WERI-Rb-1 (cell line): Measurements from ENCODE around the gene TPT1.

Source experiments
- DNase-seq: peaks from one replicate; pipeline ENCODE4 v3.0.0-alpha.2; 2020
- H3K27ac ChIP-seq: fragments of 250-450 bp; sonication (Bioruptor Pico); 2 replicates; pipeline ENCODE4 v1.5.1; 2020; ENCODE audit warnings: mild to moderate bottlenecking, moderate library complexity
- H3K27me3 ChIP-seq: fragments of 250-450 bp; sonication (Bioruptor Pico); 2 replicates; pipeline ENCODE4 v1.5.1; 2021; ENCODE audit warnings: mild to moderate bottlenecking, low read depth, moderate library complexity; ENCODE audit not compliant: insufficient read depth, severe bottlenecking
- H3K36me3 ChIP-seq: fragments of 250-450 bp; sonication (Bioruptor Pico); 2 replicates; pipeline ENCODE4 v1.5.1; 2020; ENCODE audit warnings: mild to moderate bottlenecking, moderate library complexity
- H3K4me3 ChIP-seq: 2 replicates; pipeline ENCODE4 v1.5.1; 2011; ENCODE audit warnings: low read depth, mild to moderate bottlenecking, control low read depth, low read length
- H3K9me3 ChIP-seq: fragments of 250-450 bp; sonication (Bioruptor Pico); 2 replicates; pipeline ENCODE4 v1.5.1; 2021; ENCODE audit warnings: mild to moderate bottlenecking, moderate library complexity; ENCODE audit not compliant: severe bottlenecking
- TF ChIP-seq, protein P1 (sequence below): IDR thresholded peaks from 2 replicates; pipeline ENCODE4 v1.5.1; 2011; ENCODE audit warnings: low read depth, mild to moderate bottlenecking, control low read depth, inconsistent platforms, low read length

TPT1 gene

GRCh38 chr13:45315520-45316167 is 25.3 kb downstream of the TPT1 start:
- DNase-seq = no peak
- Histone ChIP-seq H3K4me3 (no peak overlapping the region), H3K27ac (no peak overlapping the region), H3K27me3 (no peaks in the 10 kb centered on the region), H3K36me3 (no peaks in the 10 kb centered on the region), H3K9me3 (no peaks in the 10 kb centered on the region)
- TF ChIP-seq, protein P1, sequence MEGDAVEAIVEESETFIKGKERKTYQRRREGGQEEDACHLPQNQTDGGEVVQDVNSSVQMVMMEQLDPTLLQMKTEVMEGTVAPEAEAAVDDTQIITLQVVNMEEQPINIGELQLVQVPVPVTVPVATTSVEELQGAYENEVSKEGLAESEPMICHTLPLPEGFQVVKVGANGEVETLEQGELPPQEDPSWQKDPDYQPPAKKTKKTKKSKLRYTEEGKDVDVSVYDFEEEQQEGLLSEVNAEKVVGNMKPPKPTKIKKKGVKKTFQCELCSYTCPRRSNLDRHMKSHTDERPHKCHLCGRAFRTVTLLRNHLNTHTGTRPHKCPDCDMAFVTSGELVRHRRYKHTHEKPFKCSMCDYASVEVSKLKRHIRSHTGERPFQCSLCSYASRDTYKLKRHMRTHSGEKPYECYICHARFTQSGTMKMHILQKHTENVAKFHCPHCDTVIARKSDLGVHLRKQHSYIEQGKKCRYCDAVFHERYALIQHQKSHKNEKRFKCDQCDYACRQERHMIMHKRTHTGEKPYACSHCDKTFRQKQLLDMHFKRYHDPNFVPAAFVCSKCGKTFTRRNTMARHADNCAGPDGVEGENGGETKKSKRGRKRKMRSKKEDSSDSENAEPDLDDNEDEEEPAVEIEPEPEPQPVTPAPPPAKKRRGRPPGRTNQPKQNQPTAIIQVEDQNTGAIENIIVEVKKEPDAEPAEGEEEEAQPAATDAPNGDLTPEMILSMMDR = no peak

DNA sequence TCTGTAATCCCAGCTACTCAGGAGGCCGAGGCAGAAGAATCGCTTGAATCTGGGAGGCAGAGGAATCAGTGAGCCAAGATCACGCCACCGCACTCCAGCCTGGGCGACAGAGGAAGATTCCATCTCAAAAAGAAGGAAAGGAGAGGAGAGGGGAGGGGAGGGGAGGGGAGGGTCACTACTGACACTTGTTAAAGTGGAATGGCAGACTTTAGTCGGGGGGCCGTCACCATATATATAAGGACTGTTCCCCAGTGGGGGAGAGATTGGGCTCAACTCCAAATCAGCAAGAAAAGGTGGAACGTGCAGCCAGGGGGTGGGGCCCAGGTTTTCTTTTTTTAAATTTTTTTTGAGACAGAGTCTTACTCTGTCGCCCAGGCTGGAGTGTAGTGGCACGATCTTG is 26.2 kb downstream of the TPT1 start:
- Histone ChIP-seq H3K4me3 (no peak overlapping the region), H3K27me3 (no peaks in the 10 kb centered on the region), H3K9me3 (no peaks in the 10 kb centered on the region), H3K27ac (no peak overlapping the region), H3K36me3 (no peaks in the 10 kb centered on the region)
- DNase-seq = no peak
- TF ChIP-seq, protein P1 = no peak

DNA sequence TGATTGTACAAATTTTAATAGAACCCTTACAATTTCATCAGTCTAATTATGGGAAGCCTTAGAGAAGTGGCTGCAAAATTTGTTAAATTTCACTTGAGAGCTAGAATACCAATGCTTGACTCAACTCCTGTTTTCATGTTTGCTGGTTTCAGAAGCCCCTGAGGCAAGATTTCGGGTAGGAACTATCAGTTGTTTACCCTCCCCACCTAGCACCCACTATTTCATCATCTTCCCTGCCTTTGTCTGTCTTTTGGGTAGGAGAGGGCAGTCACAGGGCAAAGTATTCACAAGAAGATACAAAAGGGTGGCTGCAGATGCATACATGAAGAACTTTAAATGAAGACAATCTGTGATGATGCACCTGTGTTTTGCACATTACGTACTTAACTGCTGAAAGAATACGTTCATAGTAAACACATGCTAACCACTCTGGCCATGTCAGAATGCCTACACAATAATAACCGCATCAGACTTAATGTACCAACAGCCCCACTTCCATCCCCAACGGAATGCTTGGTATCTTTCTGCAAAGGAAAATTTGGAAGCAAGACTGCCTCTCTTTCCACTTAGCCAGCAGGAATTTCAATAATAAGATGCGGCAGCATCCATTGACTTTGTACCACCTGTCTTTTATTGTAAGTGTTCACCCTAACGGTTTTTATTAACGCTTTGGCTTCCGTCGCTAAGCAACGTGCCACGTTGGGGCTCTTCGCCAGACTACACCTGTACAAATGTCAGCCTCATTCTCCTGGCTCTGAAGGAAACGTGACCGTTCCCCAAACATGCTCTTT is 30.4 kb downstream of the TPT1 start:
- Histone ChIP-seq H3K4me3 (no peak overlapping the region), H3K36me3 (no peaks in the 10 kb centered on the region), H3K9me3 (no peaks in the 10 kb centered on the region), H3K27ac (no peak overlapping the region), H3K27me3 (no peaks in the 10 kb centered on the region)
- no peak for DNase-seq
- TF ChIP-seq, protein P1 = no peak

DNA sequence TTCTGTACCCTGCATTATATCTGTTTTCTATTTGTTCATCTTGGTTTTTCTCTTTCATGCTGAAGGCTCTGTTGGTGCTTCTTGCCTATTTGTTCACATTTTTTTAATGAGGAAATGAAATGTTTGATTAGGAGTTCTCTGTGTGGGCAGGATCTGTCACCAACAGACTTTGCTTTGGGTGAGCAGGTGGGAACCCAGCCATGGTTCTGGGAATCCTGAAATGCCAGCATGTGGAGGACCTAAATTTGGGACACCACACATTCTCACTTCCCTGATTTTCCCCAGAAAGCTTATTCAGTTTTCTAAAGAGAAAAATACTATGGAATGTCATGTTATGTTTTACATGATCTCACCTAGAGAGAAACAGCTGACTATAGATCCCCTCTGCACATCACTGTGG is 34.0 kb downstream of the TPT1 start:
- TF ChIP-seq, protein P1 = no peak

DNA sequence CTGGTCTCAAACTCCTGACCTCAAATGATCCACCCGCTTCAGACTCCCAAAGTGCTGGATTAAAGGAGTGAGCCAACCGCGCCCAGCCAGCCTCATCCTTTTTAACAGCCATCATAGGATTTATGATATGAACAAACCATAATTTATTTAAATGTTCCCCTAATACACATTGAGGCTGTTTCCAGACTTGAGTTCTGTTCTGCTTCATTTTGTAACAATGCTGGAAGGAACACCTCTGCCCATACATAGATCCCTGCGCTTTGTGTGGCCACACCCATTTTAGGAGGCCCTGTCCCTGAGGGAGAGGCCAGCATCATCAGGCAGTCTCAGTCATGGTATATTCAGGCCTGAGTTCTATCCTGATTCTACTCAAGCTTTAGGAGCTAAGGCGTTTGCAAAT is 35.9 kb downstream of the TPT1 start:
- H3K36me3 ChIP-seq = no peaks in the 10 kb centered on the region

More for the DNA sequence above, 34.0 kb downstream of the TPT1 start:
- H3K9me3 ChIP-seq = no peaks in the 10 kb centered on the region
- no peaks in the 10 kb centered on the region for H3K36me3 ChIP-seq
- no peak overlapping the region for H3K4me3 ChIP-seq
- DNase-seq = no peak
- H3K27me3 ChIP-seq = no peaks in the 10 kb centered on the region
- no peak overlapping the region for H3K27ac ChIP-seq

More for the DNA sequence above, 35.9 kb downstream of the TPT1 start:
- Histone ChIP-seq H3K4me3 (no peak overlapping the region), H3K27me3 (no peaks in the 10 kb centered on the region), H3K27ac (no peak overlapping the region), H3K9me3 (peaks cover 4% of the 10 kb centered on the region)
- TF ChIP-seq, protein P1 = no peak
- no peak for DNase-seq
